Hematopoietic multipotent progenitor cell treated with erythropoietin and hydrocortisone succinate and interleukin-3 and kit ligand, for 17 days (in vitro differentiated cells): ENCODE data around the gene CLK2.
A peak's percentile ranks its signal among the peaks of the same experiment; 100 is the strongest.

ENCODE experiments used
- DNase-seq: peaks from one replicate; pipeline ENCODE4 v3.0.0-alpha.2; 2015; ENCODE audit warnings: low spot score

Gene CLK2

GRCh38 chr1:155273343-155274245 is at the start of gene CLK2:
TSS of gene CLK2 (minus strand) at chr1:155273504. CDS start at chr1:155270977, 2,527 bp downstream.
- peak; percentile 93 for DNase-seq

GRCh38 chr1:155322571-155322952 is 49.3 kb upstream of the CLK2 start:
- no peak for DNase-seq

- no peak for DNase-seq
These were observed 48.6 kb upstream of the CLK2 start for GRCh38 chr1:155321639-155322503.

GRCh38 chr1:155320661-155321617 is 47.6 kb upstream of the CLK2 start, which contains the start of gene RUSC1:
TSS of gene RUSC1 (plus strand) at chr1:155320894. CDS start at chr1:155321774, 880 bp downstream.
- peak; percentile 54 for DNase-seq

GRCh38 chr1:155320252-155320651 is 46.9 kb upstream of the CLK2 start:
- no peak for DNase-seq

GRCh38 chr1:155319536-155319935 is 46.2 kb upstream of the CLK2 start:
- DNase-seq, result no peak

GRCh38 chr1:155318082-155318481 is 44.8 kb upstream of the CLK2 start:
- no peak for DNase-seq

- DNase-seq, result no peak
These were observed 43.6 kb upstream of the CLK2 start for GRCh38 chr1:155316922-155317321.

- DNase-seq, result no peak
These were observed 40.0 kb upstream of the CLK2 start for GRCh38 chr1:155313261-155313660.

GRCh38 chr1:155309423-155310021 is 36.2 kb upstream of the CLK2 start:
- DNase-seq, result peak; percentile 36

- DNase-seq, result peak; percentile 99
These were observed 35.5 kb upstream of the CLK2 start, which contains the start of gene FDPS for GRCh38 chr1:155308493-155309422. TSS of gene FDPS (plus strand) at chr1:155308866. CDS start at chr1:155309790, 924 bp downstream.

GRCh38 chr1:155307247-155307740 is 34.0 kb upstream of the CLK2 start:
- DNase-seq, result peak; percentile 51

- DNase-seq, result no peak
These were observed 32.6 kb upstream of the CLK2 start for GRCh38 chr1:155305881-155306391.

- DNase-seq, result no peak
These were observed 31.3 kb upstream of the CLK2 start for GRCh38 chr1:155304558-155305063.

GRCh38 chr1:155301342-155301841 is 28.1 kb upstream of the CLK2 start, which contains the start of gene PKLR:
TSS of gene PKLR (minus strand) at chr1:155301438. CDS start at chr1:155301395, 43 bp downstream.
- peak; percentile 39 for DNase-seq

GRCh38 chr1:155300553-155301329 is 27.4 kb upstream of the CLK2 start:
- no peak for DNase-seq

GRCh38 chr1:155300024-155300423 is 26.7 kb upstream of the CLK2 start:
- no peak for DNase-seq

- no peak for DNase-seq
These were observed 24.1 kb upstream of the CLK2 start for GRCh38 chr1:155297384-155297783.
